HFFc6 (cell line): ENCODE data around the gene RAD52. TPM values are rescaled to one million over a fixed set of nuclear protein-coding genes. Genes with fewer than 3 reads are reported as not detected.

Experiments
- DNase-seq: peaks from one replicate; pipeline ENCODE4 v3.0.0-alpha.2; 2018
- H3K27ac Mint-ChIP-seq: 2 replicates; pipeline ENCODE4 v1.8.0; 2020; ENCODE audit warnings: mild to moderate bottlenecking, mixed read lengths
- H3K27me3 Mint-ChIP-seq: 2 replicates; pipeline ENCODE4 v1.8.0; 2021; ENCODE audit warnings: mild to moderate bottlenecking, moderate library complexity, mixed read lengths; ENCODE audit not compliant: insufficient read depth
- H3K36me3 Mint-ChIP-seq: 2 replicates; pipeline ENCODE4 v1.8.0; 2021; ENCODE audit warnings: low read depth, mixed read lengths
- H3K4me1 Mint-ChIP-seq: 2 replicates; pipeline ENCODE4 v1.8.0; 2020; ENCODE audit warnings: low read depth, mixed read lengths
- H3K4me3 Mint-ChIP-seq: 2 replicates; pipeline ENCODE4 v1.8.0; 2020; ENCODE audit warnings: mild to moderate bottlenecking, moderate library complexity, mixed read lengths
- H3K9me3 Mint-ChIP-seq: 2 replicates; pipeline ENCODE4 v1.8.0; 2020; ENCODE audit warnings: mild to moderate bottlenecking, mixed read lengths
- CTCF ChIP-seq: fragments of 200-600 bp; sonication (generic); IDR thresholded peaks from 2 replicates; pipeline ENCODE4 v1.5.0; 2021; ENCODE audit warnings: antibody characterized with exemption, mild to moderate bottlenecking
- long read RNA-seq: library from polyadenylated mRNA; unstranded; transcript quantifications from one replicate; pipeline ENCODE4 v2.0.0, GENCODE V29; 2019
- total RNA-seq, 6 experiments: library from RNA; stranded (reverse); fragmentation: NEBNext Ultra II Directional; extraction: Animal tissue kit (Norgen Biotek cat#: 25700); gene quantifications; 2 replicates in 1 of 6; 3 replicates in 5 of 6; pipeline ENCODE4 v1.2.3, GENCODE V29; 2021

Gene RAD52
- total RNA-seq: 10 to 100 TPM in 2 of 6 experiments, 1 to 10 TPM in 4; 8.6 to 10.9 (median 9.2) TPM
- long read RNA-seq, partial matches to known transcripts: 1 of 6 reads
- long read RNA-seq, other reads (novel, unspliced or antisense): 3 of 6 reads

GRCh38 chr12:949453-950191, at the start of gene RAD52:
Gene RAD52 (minus strand): TSS chr12:949694. CDS start chr12:933058, 16,636 bp downstream.
- DNase-seq: peak; percentile 98
- H3K4me1 Mint-ChIP-seq: peaks cover 44% of the 10 kb centered on the region
- H3K27me3 Mint-ChIP-seq: peaks cover 6% of the 10 kb centered on the region; the same call in 1 of the 2 replicates
- H3K4me3 Mint-ChIP-seq: peak within 1 kb of the TSS; percentile 100
- H3K36me3 Mint-ChIP-seq: peaks cover 20% of the 10 kb centered on the region
- peak within 1 kb of the TSS; percentile 97 for H3K27ac Mint-ChIP-seq
- TF ChIP-seq CTCF: peak; percentile 97
- peaks cover 4% of the 10 kb centered on the region; the same call in 1 of the 2 replicates for H3K9me3 Mint-ChIP-seq

- peaks cover 50% of the 10 kb centered on the region for H3K4me1 Mint-ChIP-seq
- H3K36me3 Mint-ChIP-seq: peaks cover 5% of the 10 kb centered on the region; the same call in 1 of the 2 replicates
- H3K4me3 Mint-ChIP-seq: no peak overlapping the region
- H3K27ac Mint-ChIP-seq: no peak overlapping the region
- no peaks in the 10 kb centered on the region for H3K9me3 Mint-ChIP-seq
- TF ChIP-seq CTCF: no peak
- DNase-seq: no peak
- no peaks in the 10 kb centered on the region; the same call in 1 of the 2 replicates for H3K27me3 Mint-ChIP-seq
These were observed 48.8 kb upstream of the RAD52 start for GRCh38 chr12:998020-998874.

GRCh38 chr12:997505-997904, 48.0 kb upstream of the RAD52 start:
- no peak for TF ChIP-seq CTCF
- no peak for DNase-seq
- peaks cover 58% of the 10 kb centered on the region for H3K4me1 Mint-ChIP-seq
- H3K27me3 Mint-ChIP-seq: no peaks in the 10 kb centered on the region; the same call in 1 of the 2 replicates
- H3K4me3 Mint-ChIP-seq: no peak overlapping the region
- H3K36me3 Mint-ChIP-seq: peaks cover 5% of the 10 kb centered on the region; the same call in 1 of the 2 replicates
- H3K9me3 Mint-ChIP-seq: no peaks in the 10 kb centered on the region
- H3K27ac Mint-ChIP-seq: no peak overlapping the region

GRCh38 chr12:996881-997280, 47.4 kb upstream of the RAD52 start:
- no peak for DNase-seq
- Mint-ChIP-seq H3K4me3 (no peak overlapping the region), H3K36me3 (peaks cover 5% of the 10 kb centered on the region; the same call in 1 of the 2 replicates), H3K27me3 (no peaks in the 10 kb centered on the region; the same call in 1 of the 2 replicates), H3K4me1 (peaks cover 64% of the 10 kb centered on the region), H3K9me3 (no peaks in the 10 kb centered on the region), H3K27ac (peak overlapping the region; percentile 58; the same call in 1 of the 2 replicates)
- no peak for TF ChIP-seq CTCF

- H3K27ac Mint-ChIP-seq: peak overlapping the region; percentile 85; the same call in 1 of the 2 replicates
- H3K4me1 Mint-ChIP-seq: peaks cover 74% of the 10 kb centered on the region
- TF ChIP-seq CTCF: no peak
- no peaks in the 10 kb centered on the region for H3K9me3 Mint-ChIP-seq
- H3K36me3 Mint-ChIP-seq: 0 out of 2 replicates have a peak, but pooled peaks cover 7% of the 10 kb centered on the region
- H3K4me3 Mint-ChIP-seq: peak overlapping the region; percentile 93
- H3K27me3 Mint-ChIP-seq: no peaks in the 10 kb centered on the region; the same call in 1 of the 2 replicates
- DNase-seq: no peak
These were observed 43.2 kb upstream of the RAD52 start for GRCh38 chr12:992647-993046.
